Liver (tissue), 2 donors: ENCODE measurements around the gene KIZ.

Source experiments
- EGR1 ChIP-seq, 2 donors: IDR thresholded peaks; 2 replicates each; pipeline ENCODE4 v1.6.1; 2016 to 2018; ENCODE audit warnings: antibody characterized with exemption in 2 of 2, low read depth in 2 of 2
- JUND ChIP-seq, 2 donors: IDR thresholded peaks; 2 replicates each; pipeline ENCODE4 v1.6.1; 2016; ENCODE audit warnings: antibody characterized with exemption in 2 of 2
- donor health status: healthy.

- TF ChIP-seq JUND (IDR thresholded peaks at IDR 0.05), result no peak
- no peak for TF ChIP-seq EGR1 (IDR thresholded peaks at IDR 0.05; ENCODE audit: low read depth in 2 of 2)
Observed at GRCh38 chr20:21113697-21114096, 12.2 kb upstream of the KIZ start.
